IPS-18c (cell line): ENCODE measurements around the gene PANX3.

Source experiments
- H3K4me3 ChIP-seq: 2 replicates; pipeline ENCODE4 v1.7.0; 2013; ENCODE audit warnings: low read depth, mild to moderate bottlenecking, low read length, moderate library complexity; ENCODE audit not compliant: insufficient read depth
- H3K9me3 ChIP-seq: one replicate; pipeline ENCODE4 v1.6.1; 2013; ENCODE audit warnings: mild to moderate bottlenecking, low read length, moderate library complexity; ENCODE audit not compliant: control insufficient read depth, insufficient read depth

The PANX3 gene

DNA sequence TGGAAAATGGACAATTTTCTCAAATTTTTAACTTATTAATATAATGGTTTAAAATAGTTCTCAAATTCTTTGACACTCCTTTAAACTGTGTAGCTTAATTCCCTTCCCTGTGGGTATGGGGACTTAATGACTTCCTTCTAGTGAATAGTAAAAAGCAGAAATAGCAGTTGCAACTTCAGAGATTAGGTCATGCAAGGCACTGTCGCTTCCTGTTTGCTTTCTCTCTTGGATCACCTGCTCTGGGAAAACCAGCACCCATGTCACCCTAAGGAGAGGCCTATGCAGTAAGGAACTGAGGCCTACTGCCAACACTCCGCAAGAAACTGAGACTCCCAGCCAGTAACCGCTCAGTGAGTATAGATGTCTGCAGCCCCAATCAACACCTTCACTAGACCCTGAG, 5.5 kb upstream of the PANX3 start:
- H3K4me3 ChIP-seq: no peak overlapping the region
- no peaks in the 10 kb centered on the region for H3K9me3 ChIP-seq

GRCh38 chr11:124608147-124608546, 3.1 kb upstream of the PANX3 start:
- Histone ChIP-seq H3K4me3 (no peak overlapping the region), H3K9me3 (no peaks in the 10 kb centered on the region)

GRCh38 chr11:124610295-124610694, 933 bp upstream of the PANX3 start:
- H3K9me3 ChIP-seq: no peaks in the 10 kb centered on the region
- no peak overlapping the region for H3K4me3 ChIP-seq

GRCh38 chr11:124612045-124612444, 817 bp downstream of the PANX3 start:
- Histone ChIP-seq H3K4me3 (no peak overlapping the region), H3K9me3 (no peaks in the 10 kb centered on the region)

DNA sequence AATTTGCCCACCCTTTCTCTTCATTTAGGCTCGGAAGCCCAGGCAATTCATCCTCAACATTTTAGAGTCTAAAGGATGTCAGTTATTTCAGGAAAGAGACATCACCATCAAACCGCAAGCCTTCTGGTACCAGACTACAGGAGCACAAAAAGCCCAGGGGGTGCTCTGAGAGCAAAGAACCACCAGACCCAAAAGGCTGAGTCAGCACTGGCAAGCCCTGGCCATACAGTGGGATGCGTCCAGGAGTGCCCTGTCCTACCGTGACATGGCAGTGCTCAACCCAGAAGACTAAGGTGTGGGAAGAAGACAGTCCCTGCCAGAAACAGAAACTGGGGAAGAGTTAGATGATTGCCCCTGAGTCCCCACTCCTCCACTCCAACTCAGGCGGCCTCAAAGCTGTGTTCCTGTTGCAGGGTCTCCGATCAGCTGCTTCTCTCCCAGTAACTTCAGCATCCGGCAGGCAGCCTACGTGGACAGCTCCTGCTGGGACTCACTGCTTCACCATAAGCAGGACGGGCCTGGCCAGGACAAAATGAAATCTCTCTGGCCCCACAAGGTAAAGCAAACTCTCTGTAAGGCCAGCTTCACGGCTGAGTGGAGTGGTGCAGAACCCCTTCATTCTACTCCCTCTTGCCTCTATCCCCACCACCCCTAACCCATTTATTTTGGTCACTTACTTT, 1.5 kb downstream of the PANX3 start:
- Histone ChIP-seq H3K4me3 (no peak overlapping the region), H3K9me3 (no peaks in the 10 kb centered on the region)

- Histone ChIP-seq H3K4me3 (no peak overlapping the region), H3K9me3 (no peaks in the 10 kb centered on the region)
These were observed 7.6 kb downstream of the PANX3 start for GRCh38 chr11:124618863-124619262.

DNA sequence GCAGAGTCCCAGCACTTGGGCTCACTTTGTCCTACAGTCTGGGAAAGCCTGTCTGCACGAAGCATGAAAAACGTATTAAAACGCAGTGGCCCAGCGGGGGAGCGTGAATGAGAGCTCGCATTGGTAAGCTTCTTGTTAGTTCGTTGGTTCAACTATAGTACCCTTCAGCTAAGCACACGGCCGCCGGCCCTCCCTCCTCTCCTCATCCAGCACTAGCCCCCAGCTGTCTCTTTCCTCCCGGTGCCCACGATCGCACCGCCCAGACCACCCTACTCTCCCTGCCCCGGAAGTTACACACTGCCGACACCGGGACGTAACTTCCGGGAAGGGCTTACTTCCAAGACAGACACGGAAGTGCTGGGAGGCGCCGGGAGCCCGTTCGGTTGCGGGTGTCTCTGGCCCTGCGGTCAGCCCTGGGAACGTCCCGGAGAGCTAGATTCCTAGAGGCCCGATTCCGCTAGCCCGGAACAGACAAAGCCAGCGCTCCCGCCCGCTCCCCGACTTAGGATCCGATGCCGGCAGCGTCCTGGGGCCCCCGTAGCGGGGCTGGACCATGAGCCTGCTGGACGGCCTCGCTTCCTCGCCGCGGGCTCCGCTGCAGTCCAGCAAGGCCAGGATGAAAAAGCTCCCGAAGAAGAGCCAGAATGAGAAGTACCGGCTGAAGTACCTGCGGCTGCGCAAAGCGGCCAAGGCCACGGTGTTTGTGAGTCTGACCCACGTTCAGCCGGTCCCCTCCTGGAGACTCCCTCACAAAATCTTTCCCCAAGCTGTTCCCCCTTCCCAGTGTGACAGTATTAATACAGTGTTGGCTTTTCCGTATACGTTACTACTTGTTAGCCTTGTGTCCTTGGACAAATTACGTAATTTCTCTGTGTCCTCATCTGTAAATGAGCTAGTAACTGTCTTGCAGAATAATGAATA, 11.6 kb downstream of the PANX3 start, which contains the start of gene TBRG1:
TBRG1 (plus strand) TSS at position 334 of the 921 bp plus-strand sequence; CDS start at position 554, 220 bp downstream.
- Histone ChIP-seq H3K4me3 (peak within 1 kb of the TSS; percentile 81), H3K9me3 (no peaks in the 10 kb centered on the region)

- Histone ChIP-seq H3K4me3 (peak overlapping the region; percentile 81; the same call in 1 of the 2 replicates), H3K9me3 (no peaks in the 10 kb centered on the region)
These were observed 12.8 kb downstream of the PANX3 start for GRCh38 chr11:124623861-124624525.

GRCh38 chr11:124625504-124626168, 14.4 kb downstream of the PANX3 start:
- H3K4me3 ChIP-seq: no peak overlapping the region
- no peaks in the 10 kb centered on the region for H3K9me3 ChIP-seq

- Histone ChIP-seq H3K4me3 (no peak overlapping the region), H3K9me3 (no peaks in the 10 kb centered on the region)
These were observed 16.3 kb downstream of the PANX3 start for GRCh38 chr11:124627546-124627945.

GRCh38 chr11:124629961-124630360, 18.7 kb downstream of the PANX3 start:
- Histone ChIP-seq H3K9me3 (no peaks in the 10 kb centered on the region), H3K4me3 (no peak overlapping the region)

GRCh38 chr11:124633355-124633754, 22.1 kb downstream of the PANX3 start:
- H3K9me3 ChIP-seq: no peaks in the 10 kb centered on the region
- H3K4me3 ChIP-seq: no peak overlapping the region

- H3K4me3 ChIP-seq: no peak overlapping the region
- H3K9me3 ChIP-seq: peaks cover 2% of the 10 kb centered on the region
These were observed 24.7 kb downstream of the PANX3 start for GRCh38 chr11:124635932-124636331.

DNA sequence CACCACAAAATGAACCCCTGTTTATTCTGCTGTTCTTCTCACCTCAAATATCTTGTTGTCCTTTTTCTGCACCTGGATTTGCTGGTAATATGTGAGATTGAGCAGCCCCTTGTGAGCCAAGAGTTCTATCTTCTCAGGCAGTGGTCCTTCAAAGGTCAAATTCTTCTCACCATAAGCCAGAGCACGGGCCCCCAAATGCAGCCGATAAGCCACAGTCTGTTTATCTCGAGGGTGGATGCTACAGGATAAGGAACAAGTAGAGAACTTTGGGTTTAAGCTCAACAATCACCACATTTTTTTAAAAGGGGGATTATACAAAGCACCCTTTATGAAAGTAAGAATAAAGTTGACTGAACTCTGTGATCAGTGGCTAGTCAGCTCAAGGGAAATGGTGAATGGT, 27.3 kb downstream of the PANX3 start:
- Histone ChIP-seq H3K9me3 (peaks cover 5% of the 10 kb centered on the region), H3K4me3 (no peak overlapping the region)

DNA sequence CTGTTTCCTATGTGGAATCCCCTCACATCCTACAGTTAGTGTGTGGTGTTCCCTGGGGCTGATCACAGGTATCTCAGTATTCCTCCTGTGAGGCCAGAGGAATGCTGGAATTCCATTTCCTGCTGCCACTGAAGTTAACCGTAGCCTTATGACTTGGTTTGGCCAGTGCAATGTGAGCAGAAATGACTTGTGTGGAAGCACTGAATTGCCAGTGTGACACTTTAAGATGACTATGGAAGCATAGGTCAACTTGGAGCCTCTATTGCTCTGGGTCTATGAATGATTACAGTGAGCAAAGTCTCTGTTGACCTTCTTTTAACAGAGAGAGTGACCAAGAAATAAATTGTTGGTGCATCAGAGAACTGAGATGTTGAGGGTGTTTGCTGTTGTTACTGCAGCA, 28.0 kb downstream of the PANX3 start:
- Histone ChIP-seq H3K4me3 (no peak overlapping the region), H3K9me3 (peaks cover 5% of the 10 kb centered on the region)

- peaks cover 5% of the 10 kb centered on the region for H3K9me3 ChIP-seq
- H3K4me3 ChIP-seq: no peak overlapping the region
These were observed 29.4 kb downstream of the PANX3 start for GRCh38 chr11:124640666-124641065.

- H3K4me3 ChIP-seq: no peak overlapping the region
- H3K9me3 ChIP-seq: peaks cover 5% of the 10 kb centered on the region
These were observed 31.4 kb downstream of the PANX3 start for GRCh38 chr11:124642628-124643027.
